ENCODE results near the gene ADGRF1.

The ADGRF1 gene

GRCh38 chr6:47008397-47008763 is 33.8 kb downstream of the ADGRF1 start:
- TF ChIP-seq CTCF (IDR thresholded peaks at IDR 0.05; ENCODE audit: insufficient read depth, low read length, poor library complexity, severe bottlenecking), result no peak
- Histone ChIP-seq H3K27me3 (replicated peaks; ENCODE audit: control insufficient read depth, insufficient read depth, low read length) (no peaks in the 10 kb centered on the region), H3K36me3 (ENCODE audit: control insufficient read depth, insufficient read depth, low read length) (no peaks in the 10 kb centered on the region), H3K4me3 (replicated peaks; ENCODE audit: low read depth, low read length) (no peak overlapping the region)
- DNase-seq (ENCODE audit: extremely low read depth, insufficient read length), result no peak

GRCh38 chr6:47007657-47008396 is 34.3 kb downstream of the ADGRF1 start:
- no peak for DNase-seq (ENCODE audit: extremely low read depth, insufficient read length)
- no peak overlapping the region for H3K4me3 ChIP-seq (replicated peaks; ENCODE audit: low read depth, low read length)
- TF ChIP-seq CTCF (IDR thresholded peaks at IDR 0.05; ENCODE audit: insufficient read depth, low read length, poor library complexity, severe bottlenecking), result no peak
- no peaks in the 10 kb centered on the region for H3K36me3 ChIP-seq (ENCODE audit: control insufficient read depth, insufficient read depth, low read length)
- H3K27me3 ChIP-seq (replicated peaks; ENCODE audit: control insufficient read depth, insufficient read depth, low read length), result no peaks in the 10 kb centered on the region

- TF ChIP-seq CTCF (IDR thresholded peaks at IDR 0.05; ENCODE audit: insufficient read depth, low read length, poor library complexity, severe bottlenecking), result no peak
- no peaks in the 10 kb centered on the region for H3K27me3 ChIP-seq (replicated peaks; ENCODE audit: control insufficient read depth, insufficient read depth, low read length)
- no peak for DNase-seq (ENCODE audit: extremely low read depth, insufficient read length)
- H3K36me3 ChIP-seq (ENCODE audit: control insufficient read depth, insufficient read depth, low read length), result no peaks in the 10 kb centered on the region
- H3K4me3 ChIP-seq (replicated peaks; ENCODE audit: low read depth, low read length), result no peak overlapping the region
These were observed 36.6 kb downstream of the ADGRF1 start for GRCh38 chr6:47005486-47005885.

GRCh38 chr6:47004463-47004862 is 37.7 kb downstream of the ADGRF1 start:
- H3K27me3 ChIP-seq (replicated peaks; ENCODE audit: control insufficient read depth, insufficient read depth, low read length), result no peaks in the 10 kb centered on the region
- no peak for TF ChIP-seq CTCF (IDR thresholded peaks at IDR 0.05; ENCODE audit: insufficient read depth, low read length, poor library complexity, severe bottlenecking)
- no peak overlapping the region for H3K4me3 ChIP-seq (replicated peaks; ENCODE audit: low read depth, low read length)
- H3K36me3 ChIP-seq (ENCODE audit: control insufficient read depth, insufficient read depth, low read length), result no peaks in the 10 kb centered on the region
- DNase-seq (ENCODE audit: extremely low read depth, insufficient read length), result no peak

GRCh38 chr6:47000842-47001241 is 41.3 kb downstream of the ADGRF1 start:
- DNase-seq (ENCODE audit: extremely low read depth, insufficient read length), result no peak
- no peak overlapping the region for H3K4me3 ChIP-seq (replicated peaks; ENCODE audit: low read depth, low read length)
- no peak for TF ChIP-seq CTCF (IDR thresholded peaks at IDR 0.05; ENCODE audit: insufficient read depth, low read length, poor library complexity, severe bottlenecking)
- no peaks in the 10 kb centered on the region for H3K27me3 ChIP-seq (replicated peaks; ENCODE audit: control insufficient read depth, insufficient read depth, low read length)
- H3K36me3 ChIP-seq (ENCODE audit: control insufficient read depth, insufficient read depth, low read length), result no peaks in the 10 kb centered on the region
